ENCODE results near the gene LRRTM1. TPM values are rescaled to one million over a fixed set of nuclear protein-coding genes. Genes with fewer than 3 reads are reported as not detected.

Gene LRRTM1
- total RNA-seq, 1 experiment from 2014 or later = not detected

DNA sequence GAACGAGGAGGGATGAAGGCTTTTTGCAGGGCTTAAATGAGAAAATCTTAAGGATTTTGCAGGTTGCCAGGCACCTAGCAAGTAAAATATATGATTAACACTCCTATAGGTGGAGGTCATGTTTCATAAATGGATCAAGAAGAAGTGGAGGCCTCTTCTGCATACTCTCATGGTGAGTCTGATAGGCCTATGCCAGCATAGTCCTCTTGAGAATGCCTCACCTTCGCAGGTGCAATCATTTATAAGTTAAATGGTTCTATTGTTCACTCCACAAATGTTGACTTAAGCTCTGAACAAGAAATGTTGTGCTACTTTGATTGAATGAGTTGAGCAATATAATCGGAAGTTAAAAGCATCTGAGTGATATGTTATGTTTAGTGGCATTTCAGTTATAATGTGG is 12.1 kb downstream of the LRRTM1 start:
- ATAC-seq (no peak), DNase-seq (ENCODE audit: low read depth, low spot score) (no peak)
- in situ Hi-C loops (cut with HindIII; ENCODE audit: low pct_unique_long_range_greater_than_20kb, low sequenced_read_pairs) (no loop called here), intact Hi-C loops (cut with micrococcal nuclease; ENCODE audit: unreplicated experiment) (no loop called here)
- Histone ChIP-seq H3K27me3 (ENCODE audit: control insufficient read depth, insufficient read depth, low read length) (no peaks in the 10 kb centered on the region), H3K4me3 (ENCODE audit: low read depth in 2 of 2, low read length in 2 of 2) (no peak overlapping the region), H3K4me1 (ENCODE audit: control insufficient read depth, insufficient read depth, low read length) (no peaks in the 10 kb centered on the region), H3K27ac (ENCODE audit: low read length) (no peak overlapping the region), H3K9me3 (ENCODE audit: control insufficient read depth, insufficient read depth, low read depth, low read length) (no peaks in the 10 kb centered on the region), H3K36me3 (ENCODE audit: control insufficient read depth, insufficient read depth, low read length) (no peaks in the 10 kb centered on the region)
- ChIA-PET CTCF (no interaction called here), POLR2A (no interaction called here)
- BruUV-seq (replicated peaks) = no TSS peak
- TF ChIP-seq, protein P1, sequence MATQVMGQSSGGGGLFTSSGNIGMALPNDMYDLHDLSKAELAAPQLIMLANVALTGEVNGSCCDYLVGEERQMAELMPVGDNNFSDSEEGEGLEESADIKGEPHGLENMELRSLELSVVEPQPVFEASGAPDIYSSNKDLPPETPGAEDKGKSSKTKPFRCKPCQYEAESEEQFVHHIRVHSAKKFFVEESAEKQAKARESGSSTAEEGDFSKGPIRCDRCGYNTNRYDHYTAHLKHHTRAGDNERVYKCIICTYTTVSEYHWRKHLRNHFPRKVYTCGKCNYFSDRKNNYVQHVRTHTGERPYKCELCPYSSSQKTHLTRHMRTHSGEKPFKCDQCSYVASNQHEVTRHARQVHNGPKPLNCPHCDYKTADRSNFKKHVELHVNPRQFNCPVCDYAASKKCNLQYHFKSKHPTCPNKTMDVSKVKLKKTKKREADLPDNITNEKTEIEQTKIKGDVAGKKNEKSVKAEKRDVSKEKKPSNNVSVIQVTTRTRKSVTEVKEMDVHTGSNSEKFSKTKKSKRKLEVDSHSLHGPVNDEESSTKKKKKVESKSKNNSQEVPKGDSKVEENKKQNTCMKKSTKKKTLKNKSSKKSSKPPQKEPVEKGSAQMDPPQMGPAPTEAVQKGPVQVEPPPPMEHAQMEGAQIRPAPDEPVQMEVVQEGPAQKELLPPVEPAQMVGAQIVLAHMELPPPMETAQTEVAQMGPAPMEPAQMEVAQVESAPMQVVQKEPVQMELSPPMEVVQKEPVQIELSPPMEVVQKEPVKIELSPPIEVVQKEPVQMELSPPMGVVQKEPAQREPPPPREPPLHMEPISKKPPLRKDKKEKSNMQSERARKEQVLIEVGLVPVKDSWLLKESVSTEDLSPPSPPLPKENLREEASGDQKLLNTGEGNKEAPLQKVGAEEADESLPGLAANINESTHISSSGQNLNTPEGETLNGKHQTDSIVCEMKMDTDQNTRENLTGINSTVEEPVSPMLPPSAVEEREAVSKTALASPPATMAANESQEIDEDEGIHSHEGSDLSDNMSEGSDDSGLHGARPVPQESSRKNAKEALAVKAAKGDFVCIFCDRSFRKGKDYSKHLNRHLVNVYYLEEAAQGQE (IDR thresholded peaks at IDR 0.05; ENCODE audit: insufficient read depth in 1 of 2, low read depth in 2 of 2, low read length in 1 of 2) = no peak
- no peak for TF ChIP-seq SIN3A (IDR thresholded peaks at IDR 0.05; ENCODE audit: borderline replicate concordance, insufficient read depth, low read depth, low read length)
- TF ChIP-seq, protein P2, sequence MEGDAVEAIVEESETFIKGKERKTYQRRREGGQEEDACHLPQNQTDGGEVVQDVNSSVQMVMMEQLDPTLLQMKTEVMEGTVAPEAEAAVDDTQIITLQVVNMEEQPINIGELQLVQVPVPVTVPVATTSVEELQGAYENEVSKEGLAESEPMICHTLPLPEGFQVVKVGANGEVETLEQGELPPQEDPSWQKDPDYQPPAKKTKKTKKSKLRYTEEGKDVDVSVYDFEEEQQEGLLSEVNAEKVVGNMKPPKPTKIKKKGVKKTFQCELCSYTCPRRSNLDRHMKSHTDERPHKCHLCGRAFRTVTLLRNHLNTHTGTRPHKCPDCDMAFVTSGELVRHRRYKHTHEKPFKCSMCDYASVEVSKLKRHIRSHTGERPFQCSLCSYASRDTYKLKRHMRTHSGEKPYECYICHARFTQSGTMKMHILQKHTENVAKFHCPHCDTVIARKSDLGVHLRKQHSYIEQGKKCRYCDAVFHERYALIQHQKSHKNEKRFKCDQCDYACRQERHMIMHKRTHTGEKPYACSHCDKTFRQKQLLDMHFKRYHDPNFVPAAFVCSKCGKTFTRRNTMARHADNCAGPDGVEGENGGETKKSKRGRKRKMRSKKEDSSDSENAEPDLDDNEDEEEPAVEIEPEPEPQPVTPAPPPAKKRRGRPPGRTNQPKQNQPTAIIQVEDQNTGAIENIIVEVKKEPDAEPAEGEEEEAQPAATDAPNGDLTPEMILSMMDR (IDR thresholded peaks at IDR 0.05) = no peak
- no peak for TF ChIP-seq POLR2AphosphoS5 (IDR thresholded peaks at IDR 0.05; ENCODE audit: low read depth, low read length)
- no peak for TF ChIP-seq TCF7L2 (IDR thresholded peaks at IDR 0.05; ENCODE audit: low read depth, low read length)

DNA sequence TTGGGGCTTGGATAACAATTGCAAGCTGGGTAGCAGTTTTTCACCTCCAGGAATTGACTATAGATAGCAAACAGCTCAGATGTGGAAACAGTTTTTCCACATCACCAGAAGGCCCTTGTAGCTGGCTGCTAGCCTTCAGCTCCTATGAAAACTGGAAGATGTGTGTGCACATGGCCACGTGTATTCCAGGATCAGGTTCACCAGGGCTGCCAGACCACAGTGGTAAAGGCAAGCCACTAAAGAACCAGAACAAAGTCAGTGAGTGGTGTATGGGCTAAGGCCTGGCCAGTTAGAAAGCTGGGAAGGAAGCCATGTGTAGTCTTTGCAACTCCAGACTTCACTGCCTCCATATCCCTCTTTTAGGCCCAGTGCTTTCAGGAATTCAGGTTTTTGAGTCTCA is 12.9 kb downstream of the LRRTM1 start:
- intact Hi-C loops (cut with micrococcal nuclease; ENCODE audit: unreplicated experiment) (no loop called here), in situ Hi-C loops (cut with HindIII; ENCODE audit: low pct_unique_long_range_greater_than_20kb, low sequenced_read_pairs) (no loop called here)
- Histone ChIP-seq H3K27ac (ENCODE audit: low read length) (no peak overlapping the region), H3K36me3 (ENCODE audit: control insufficient read depth, insufficient read depth, low read length) (no peaks in the 10 kb centered on the region), H3K4me1 (ENCODE audit: control insufficient read depth, insufficient read depth, low read length) (no peaks in the 10 kb centered on the region), H3K4me3 (ENCODE audit: low read depth in 2 of 2, low read length in 2 of 2) (no peak overlapping the region), H3K27me3 (ENCODE audit: control insufficient read depth, insufficient read depth, low read length) (no peaks in the 10 kb centered on the region), H3K9me3 (ENCODE audit: control insufficient read depth, insufficient read depth, low read depth, low read length) (no peaks in the 10 kb centered on the region)
- ATAC-seq (no peak), DNase-seq (ENCODE audit: low read depth, low spot score) (no peak)
- CTCF ChIA-PET = no interaction called here
- POLR2A ChIA-PET = no interaction called here
- TF ChIP-seq SIN3A (IDR thresholded peaks at IDR 0.05; ENCODE audit: borderline replicate concordance, insufficient read depth, low read depth, low read length) = no peak
- TF ChIP-seq, protein P2 (IDR thresholded peaks at IDR 0.05) = no peak
- TF ChIP-seq POLR2AphosphoS5 (IDR thresholded peaks at IDR 0.05; ENCODE audit: low read depth, low read length) = no peak
- TF ChIP-seq, protein P1 (IDR thresholded peaks at IDR 0.05; ENCODE audit: insufficient read depth in 1 of 2, low read depth in 2 of 2, low read length in 1 of 2) = no peak
- no peak for TF ChIP-seq TCF7L2 (IDR thresholded peaks at IDR 0.05; ENCODE audit: low read depth, low read length)
- BruUV-seq (replicated peaks) = no TSS peak

All from Panc1 (cell line).